Upper lobe of left lung (tissue), 6 donors: Measurements from ENCODE around the gene SPDEF. TPM values are rescaled to one million over a fixed set of nuclear protein-coding genes. Genes with fewer than 3 reads are reported as not detected.

Experiments
- ATAC-seq, 2 donors: fragments of 200-7000 bp; cut with Tn5 transposase; one replicate each; pipeline ENCODE4 v1.9.1; 2022; ENCODE audit warnings: mild to moderate bottlenecking in 2 of 2, moderate library complexity in 2 of 2; ENCODE audit not compliant: low FRiP score in 2 of 2
- DNase-seq, 2 donors: peaks; one replicate each; pipeline ENCODE4 v3.0.0-alpha.2; 2019 to 2020
- H3K27ac ChIP-seq, 4 donors: fragments of 200-600 bp; sonication (generic); one replicate each; pipeline ENCODE4 v1.5.1; 2016 to 2019
- H3K27me3 ChIP-seq, 4 donors: fragments of 200-600 bp; sonication (generic); one replicate each; pipeline ENCODE4 v1.5.1; 2017 to 2019
- H3K36me3 ChIP-seq, 4 donors: fragments of 200-600 bp; sonication (generic); one replicate each; pipeline ENCODE4 v1.5.1; 2016 to 2019
- H3K4me1 ChIP-seq, 4 donors: fragments of 200-600 bp; sonication (generic); one replicate each; pipeline ENCODE4 v1.5.1; 2018 to 2019
- H3K4me3 ChIP-seq, 4 donors: fragments of 200-600 bp; sonication (generic); one replicate each; pipeline ENCODE4 v1.5.1; 2017 to 2019; ENCODE audit warnings: mild to moderate bottlenecking in 2 of 4, moderate library complexity in 1 of 4
- H3K9me3 ChIP-seq, 4 donors: fragments of 200-600 bp; sonication (generic); one replicate each; pipeline ENCODE4 v1.5.1; 2018 to 2019
- CTCF ChIP-seq, 6 experiments: fragments of 450-650 bp in 4 of 6; fragments of 200-600 bp in 2 of 6; sonication (generic) in 2 of 6; IDR thresholded peaks; one replicate each; pipeline ENCODE4 v1.5.1; 2016 to 2019; ENCODE audit warnings: antibody characterized with exemption in 6 of 6
- EP300 ChIP-seq, 4 donors: sonication (generic); formaldehyde crosslinking; IDR thresholded peaks; one replicate each; pipeline ENCODE4 v1.5.1; 2017; ENCODE audit warnings: antibody characterized with exemption in 4 of 4, control low read depth in 2 of 4
- POLR2A ChIP-seq, 4 donors: fragments of 450-650 bp; IDR thresholded peaks; one replicate each; pipeline ENCODE4 v1.5.1; 2016 to 2017; ENCODE audit warnings: antibody characterized with exemption in 4 of 4, mild to moderate bottlenecking in 2 of 4
- POLR2AphosphoS5 ChIP-seq, 2 donors: sonication (generic); formaldehyde crosslinking; IDR thresholded peaks; one replicate each; pipeline ENCODE4 v1.5.1; 2017; ENCODE audit warnings: antibody characterized with exemption in 2 of 2
- WGBS, 2 donors: methylation state at CpG; one replicate each; pipeline ENCODE4 v1.1.5; 2017 to 2018; 5-methylcytosine and 5-hydroxymethylcytosine counted together
- total RNA-seq, 6 donors: library from RNA; depleted of rRNA in 4 of 6; stranded (reverse); fragments of >200 nt in 4 of 6; gene quantifications; one replicate each; pipeline versions ENCODE4 v1.1.0 to v1.2.1, GENCODE V29; 2016 to 2021
- donor health status: DM: no; HTN: no; CAD: no; lungs with moderate emphysema.
- donor health status: DM: no; HTN: yes; CAD: no; lungs with severe emphysema.

The SPDEF gene
- total RNA-seq, 6 donors from 2014 or later: 0.61 to 5.2 (median 3.8) TPM

DNA sequence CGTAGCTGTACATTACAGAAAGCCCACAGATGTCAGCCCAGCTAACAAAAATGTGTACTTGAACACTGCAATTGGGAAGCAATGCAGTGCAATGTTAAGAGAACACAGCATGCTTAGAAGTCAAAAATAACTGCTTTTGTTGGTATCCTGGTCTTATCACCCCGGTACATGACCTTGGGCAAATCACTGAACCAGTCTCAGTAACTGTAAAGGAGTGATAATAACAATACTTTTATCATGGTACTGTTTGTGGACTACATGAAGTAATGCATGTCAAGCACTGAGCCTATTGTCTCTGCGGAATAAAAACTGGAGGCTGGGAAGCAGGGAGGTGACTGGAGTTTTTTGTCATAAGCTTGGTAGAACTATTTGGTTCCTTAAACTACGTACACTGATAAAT is 44.7 kb upstream of the SPDEF start:
- Histone ChIP-seq H3K9me3 (no peaks in the 10 kb centered on the region), H3K36me3 (peaks cover 0 to 11% (median 4%) of the 10 kb centered on the region in 4 donors), H3K27ac (no peak overlapping the region), H3K27me3 (no peaks in the 10 kb centered on the region), H3K4me1 (peaks cover 15 to 30% (median 22%) of the 10 kb centered on the region in 4 donors), H3K4me3 (no peak overlapping the region)
- DNase-seq (no peak), ATAC-seq (no peak)
- 94 to 97% methylated on average over 4 of the region's 4 CpGs for WGBS, 2 donors
- TF ChIP-seq POLR2A (IDR thresholded peaks at IDR 0.05) (no peak), CTCF (IDR thresholded peaks at IDR 0.05) (no peak), POLR2AphosphoS5 (IDR thresholded peaks at IDR 0.05) (no peak), EP300 (IDR thresholded peaks at IDR 0.05) (no peak)

GRCh38 chr6:34600101-34600500 is 44.0 kb upstream of the SPDEF start:
- Histone ChIP-seq H3K9me3 (no peaks in the 10 kb centered on the region), H3K27ac (no peak overlapping the region), H3K4me3 (no peak overlapping the region), H3K27me3 (no peaks in the 10 kb centered on the region), H3K4me1 (peaks cover 15 to 30% (median 22%) of the 10 kb centered on the region in 4 donors), H3K36me3 (peaks cover 0 to 9% (median 2%) of the 10 kb centered on the region in 4 donors)
- ATAC-seq: no peak
- 93 to 97% methylated on average over 5 of the region's 5 CpGs for WGBS, 2 donors
- TF ChIP-seq EP300 (IDR thresholded peaks at IDR 0.05): no peak
- no peak for TF ChIP-seq CTCF (IDR thresholded peaks at IDR 0.05)
- no peak for DNase-seq

DNA sequence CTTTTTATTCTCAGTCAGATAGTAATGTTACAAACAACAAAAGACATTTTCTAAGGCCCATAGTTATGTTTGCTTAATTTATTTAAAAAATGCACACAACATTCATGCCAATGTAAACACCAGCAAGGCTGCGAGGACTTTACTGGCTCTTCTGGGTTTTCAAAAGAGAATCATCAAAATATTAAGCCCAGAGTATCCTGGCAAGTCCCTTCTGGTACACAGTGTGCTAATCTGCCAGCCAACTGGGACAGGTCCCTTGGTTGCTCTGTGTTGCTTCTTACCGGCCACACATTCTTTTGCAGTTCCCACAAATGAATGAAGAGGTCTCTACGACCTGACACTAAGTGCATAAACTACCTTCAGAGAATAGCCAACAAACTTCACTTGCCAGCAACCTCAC is 42.6 kb upstream of the SPDEF start:
- Histone ChIP-seq H3K4me1 (peaks cover 15 to 32% (median 24%) of the 10 kb centered on the region in 4 donors), H3K27me3 (no peaks in the 10 kb centered on the region), H3K27ac (peak overlapping the region in 2 of 4 donors; percentile 3 to 29), H3K9me3 (no peaks in the 10 kb centered on the region), H3K36me3 (peaks cover 0 to 9% (median 0%) of the 10 kb centered on the region in 4 donors), H3K4me3 (no peak overlapping the region)
- TF ChIP-seq POLR2A (IDR thresholded peaks at IDR 0.05) (no peak), EP300 (IDR thresholded peaks at IDR 0.05) (no peak), POLR2AphosphoS5 (IDR thresholded peaks at IDR 0.05) (no peak)
- DNase-seq (no peak), ATAC-seq (peak in 1 of 2 donors; percentile 6)
- WGBS, 2 donors: 36 to 46% methylated on average over 3 of the region's 3 CpGs

DNA sequence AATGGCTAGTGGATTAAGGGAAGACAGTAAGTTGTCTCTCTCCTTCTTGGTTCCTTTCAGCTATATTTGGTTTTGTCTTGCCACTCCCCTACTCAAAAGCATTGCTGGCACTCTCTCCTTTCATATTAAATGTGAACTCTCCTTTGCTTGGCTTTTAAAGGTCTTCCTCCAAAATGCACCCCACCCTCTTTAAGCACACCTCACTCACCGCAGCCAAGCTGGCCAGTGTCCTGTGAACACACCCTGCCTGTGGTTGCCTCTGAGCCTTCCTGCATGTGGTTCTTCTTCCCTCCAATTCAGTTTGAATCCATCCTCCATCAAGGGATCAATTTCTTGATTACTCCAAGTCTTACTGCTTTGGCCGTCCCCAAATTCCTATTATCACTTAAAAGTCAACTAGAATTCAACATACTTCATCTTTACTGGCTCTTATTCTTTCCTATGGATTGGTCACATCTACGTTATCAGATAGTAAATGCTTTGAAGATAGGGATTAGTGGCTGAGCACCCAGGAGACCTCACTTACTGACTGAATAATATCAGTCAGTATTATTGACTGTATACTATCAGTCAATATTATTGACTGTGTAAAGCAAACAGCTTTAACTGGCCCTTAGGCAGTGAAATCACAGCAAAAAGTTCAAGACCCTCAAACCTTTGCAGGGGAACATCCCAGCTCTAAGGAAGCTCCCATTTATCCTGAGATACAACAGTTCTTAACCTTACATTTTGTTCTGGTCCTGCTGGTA is 41.6 kb upstream of the SPDEF start:
- no peak overlapping the region for H3K27ac ChIP-seq
- H3K36me3 ChIP-seq: peaks cover 0 to 6% (median 0%) of the 10 kb centered on the region in 4 donors
- H3K4me3 ChIP-seq: no peak overlapping the region
- DNase-seq: no peak
- H3K27me3 ChIP-seq: no peaks in the 10 kb centered on the region
- TF ChIP-seq POLR2A (IDR thresholded peaks at IDR 0.05) (no peak), POLR2AphosphoS5 (IDR thresholded peaks at IDR 0.05) (no peak), EP300 (IDR thresholded peaks at IDR 0.05) (no peak), CTCF (IDR thresholded peaks at IDR 0.05) (no peak)
- 80 to 84% methylated on average over 3 of the region's 3 CpGs for WGBS, 2 donors
- peaks cover 15 to 34% (median 24%) of the 10 kb centered on the region in 4 donors for H3K4me1 ChIP-seq
- ATAC-seq: no peak
- H3K9me3 ChIP-seq: no peaks in the 10 kb centered on the region

GRCh38 chr6:34596798-34597197 is 40.7 kb upstream of the SPDEF start:
- DNase-seq (no peak), ATAC-seq (no peak)
- Histone ChIP-seq H3K27me3 (no peaks in the 10 kb centered on the region), H3K4me3 (no peak overlapping the region), H3K27ac (no peak overlapping the region), H3K9me3 (no peaks in the 10 kb centered on the region), H3K4me1 (peaks cover 15 to 30% (median 24%) of the 10 kb centered on the region in 4 donors), H3K36me3 (peaks cover 0 to 2% (median 0%) of the 10 kb centered on the region in 4 donors)
- TF ChIP-seq POLR2AphosphoS5 (IDR thresholded peaks at IDR 0.05) (no peak), CTCF (IDR thresholded peaks at IDR 0.05) (no peak), POLR2A (IDR thresholded peaks at IDR 0.05) (no peak), EP300 (IDR thresholded peaks at IDR 0.05) (no peak)
- 41 to 67% methylated on average over 1 of the region's 1 CpG for WGBS, 2 donors
